ENCODE results near the gene MCTS1.

Gene MCTS1

DNA sequence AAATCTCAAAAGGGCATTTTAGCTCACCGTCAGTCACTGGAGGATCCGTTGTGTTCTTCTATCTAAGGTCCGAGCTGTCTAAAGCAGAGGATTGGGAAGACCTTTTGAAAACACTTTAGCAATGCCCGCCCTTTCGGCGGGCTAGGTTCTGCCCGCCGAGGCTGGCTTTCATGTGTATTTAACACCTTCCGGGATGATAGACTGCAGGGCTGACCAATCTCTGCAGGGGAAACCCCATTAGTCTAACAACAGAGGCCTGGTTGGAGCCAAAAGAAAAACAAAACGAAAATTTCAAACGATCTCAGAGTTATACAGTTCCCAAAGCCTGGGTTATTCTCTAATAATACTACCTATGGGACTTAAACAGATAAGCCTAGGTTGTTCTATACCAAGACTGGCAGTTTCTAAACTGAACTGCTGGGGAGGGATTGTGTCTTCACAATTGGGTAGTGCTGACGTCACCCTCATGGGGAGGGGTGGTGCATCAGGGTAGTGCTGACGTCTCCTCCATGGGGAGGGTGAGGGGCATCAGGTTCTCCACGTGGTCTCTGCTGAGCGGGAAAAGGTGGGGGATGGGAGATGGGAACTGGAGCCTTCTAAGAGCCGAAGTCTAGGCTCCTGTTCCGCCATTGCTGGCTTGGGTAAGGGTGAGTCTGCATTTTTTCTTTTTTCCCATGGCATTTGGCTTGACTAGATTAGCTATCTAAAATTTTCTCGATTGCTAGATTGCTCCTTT is 28.4 kb upstream of the MCTS1 start:
- no peak for DNase-seq (ENCODE audit: low spot score)
- in situ Hi-C loops (cut with MboI; ENCODE audit: low sequenced_read_pairs, unreplicated experiment) = no loop called here
- no peak for TF ChIP-seq CTCF (IDR thresholded peaks at IDR 0.05; ENCODE audit: borderline replicate concordance, control extremely low read depth, extremely low read depth, insufficient read depth, missing control alignments)

GRCh38 chrX:120585702-120586101 is 18.2 kb upstream of the MCTS1 start:
- in situ Hi-C loops (cut with MboI; ENCODE audit: low sequenced_read_pairs, unreplicated experiment) = no loop called here
- DNase-seq (ENCODE audit: low spot score) = no peak
- TF ChIP-seq CTCF (IDR thresholded peaks at IDR 0.05; ENCODE audit: borderline replicate concordance, control extremely low read depth, extremely low read depth, insufficient read depth, missing control alignments) = no peak

GRCh38 chrX:120604361-120604782 is 471 bp downstream of the MCTS1 start:
- peak; percentile 32 for DNase-seq (ENCODE audit: low spot score)
- in situ Hi-C loops (cut with MboI; ENCODE audit: low sequenced_read_pairs, unreplicated experiment) = no loop called here
- TF ChIP-seq CTCF (IDR thresholded peaks at IDR 0.05; ENCODE audit: borderline replicate concordance, control extremely low read depth, extremely low read depth, insufficient read depth, missing control alignments) = no peak

DNA sequence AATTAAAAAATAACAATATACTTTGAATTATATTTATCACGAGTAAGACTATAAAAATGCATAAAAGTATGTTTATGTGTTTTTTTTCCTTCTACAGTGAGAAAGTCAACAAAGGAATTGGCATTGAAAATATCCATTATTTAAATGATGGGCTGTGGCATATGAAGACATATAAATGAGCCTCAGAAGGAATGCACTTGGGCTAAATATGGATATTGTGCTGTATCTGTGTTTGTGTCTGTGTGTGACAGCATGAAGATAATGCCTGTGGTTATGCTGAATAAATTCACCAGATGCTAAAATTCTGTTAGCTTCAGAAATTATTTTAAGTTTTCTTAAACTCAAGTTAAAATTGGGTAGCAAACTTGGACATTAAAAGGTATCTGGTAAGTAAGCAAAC is 8.2 kb downstream of the MCTS1 start:
- TF ChIP-seq CTCF (IDR thresholded peaks at IDR 0.05; ENCODE audit: borderline replicate concordance, control extremely low read depth, extremely low read depth, insufficient read depth, missing control alignments) = no peak
- in situ Hi-C loops (cut with MboI; ENCODE audit: low sequenced_read_pairs, unreplicated experiment) = no loop called here
- DNase-seq (ENCODE audit: low spot score) = no peak

DNA sequence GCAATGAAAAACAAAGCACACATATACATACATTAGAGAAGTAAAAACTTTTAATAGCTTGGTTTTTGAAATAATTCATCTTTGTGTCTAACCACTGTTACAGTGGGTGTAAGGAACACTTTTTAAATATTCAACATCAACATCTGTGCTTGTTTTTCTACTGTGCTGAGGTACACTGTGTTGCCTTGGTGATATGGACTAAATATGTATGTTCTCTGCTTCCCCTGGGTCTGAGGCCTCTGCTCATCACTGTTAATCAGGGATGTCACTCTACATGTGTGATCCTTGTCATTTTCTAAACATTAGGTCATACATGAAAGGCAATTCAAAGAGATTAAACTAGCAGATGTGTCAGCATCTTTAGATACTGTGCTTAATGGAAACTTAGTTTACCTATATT is 10.9 kb downstream of the MCTS1 start:
- in situ Hi-C loops (cut with MboI; ENCODE audit: low sequenced_read_pairs, unreplicated experiment) = no loop called here
- DNase-seq (ENCODE audit: low spot score) = no peak
- no peak for TF ChIP-seq CTCF (IDR thresholded peaks at IDR 0.05; ENCODE audit: borderline replicate concordance, control extremely low read depth, extremely low read depth, insufficient read depth, missing control alignments)

DNA sequence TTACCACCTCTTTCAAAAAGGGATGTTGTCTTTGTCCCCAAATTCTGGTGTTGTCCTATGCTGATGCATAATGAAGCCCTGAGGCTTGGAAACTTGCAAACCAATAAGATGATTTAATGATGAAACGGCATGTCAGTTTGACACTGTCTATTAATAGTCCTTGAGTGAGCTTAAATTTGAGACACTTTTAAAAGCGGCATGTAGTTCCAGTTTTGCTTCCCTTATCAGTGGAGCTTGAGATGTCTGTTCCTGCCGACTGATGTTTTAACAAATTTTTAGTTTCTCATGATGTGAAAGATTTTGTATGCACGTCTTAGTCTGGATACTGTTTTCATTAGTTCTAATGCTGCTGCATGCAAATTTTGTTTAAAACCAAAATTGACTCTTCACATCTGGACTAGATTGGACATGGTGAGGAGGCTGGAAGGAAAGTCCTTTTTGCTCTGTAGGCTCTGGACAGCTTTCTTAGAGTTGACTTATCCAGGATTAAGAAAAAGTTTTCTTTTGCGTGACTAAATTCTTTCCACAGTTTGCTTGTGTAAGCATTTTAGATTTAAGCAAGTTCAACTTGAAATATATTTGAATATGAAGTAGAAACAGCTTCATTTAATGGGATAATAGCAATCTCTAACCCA is 14.2 kb downstream of the MCTS1 start:
- in situ Hi-C loops (cut with MboI; ENCODE audit: low sequenced_read_pairs, unreplicated experiment) = no loop called here
- no peak for DNase-seq (ENCODE audit: low spot score)
- TF ChIP-seq CTCF (IDR thresholded peaks at IDR 0.05; ENCODE audit: borderline replicate concordance, control extremely low read depth, extremely low read depth, insufficient read depth, missing control alignments) = no peak
